Stimulated activated CD4-positive, alpha-beta T cell treated with anti-CD3 and anti-CD28 coated beads, Interleukin-1b, Interleukin-23, amount 100 ng/mL, for 4 hours (primary cell): Measurements from ENCODE around the gene UCN.
"Not testable (repeated sequence)": the region's sequence is repeated elsewhere in the genome, so short reads cannot be mapped to it uniquely, and the experiment has no call there.

Experiments
- DNase-seq, 2 donors: peaks; one replicate each; pipeline ENCODE4 v3.0.0-alpha.2; 2020; ENCODE audit warnings: low read depth in 2 of 2

The UCN gene

GRCh38 chr2:27314709-27315108, 6.5 kb upstream of the UCN start:
- DNase-seq = no peak

GRCh38 chr2:27313882-27314645, 5.8 kb upstream of the UCN start:
- no peak for DNase-seq

GRCh38 chr2:27312152-27312551, 3.9 kb upstream of the UCN start:
- DNase-seq = no peak

GRCh38 chr2:27309651-27310050, 1.4 kb upstream of the UCN start:
- DNase-seq = no peak

GRCh38 chr2:27307545-27308358, 493 bp downstream of the UCN start:
- no peak for DNase-seq

GRCh38 chr2:27307287-27307544, 1.0 kb downstream of the UCN start:
- DNase-seq = no peak

GRCh38 chr2:27306573-27307286, 1.5 kb downstream of the UCN start:
- peak; percentile 21 to 38 for DNase-seq

GRCh38 chr2:27306136-27306535, 2.1 kb downstream of the UCN start:
- DNase-seq = no peak

- DNase-seq = no peak
Measured at GRCh38 chr2:27305516-27305915, 2.7 kb downstream of the UCN start.

- DNase-seq = no peak
Measured at GRCh38 chr2:27304488-27305240, 3.6 kb downstream of the UCN start.

GRCh38 chr2:27303093-27304025, 4.9 kb downstream of the UCN start:
- DNase-seq = peak in 1 of 2 donors; percentile 39

GRCh38 chr2:27300606-27301005, 7.6 kb downstream of the UCN start:
- not testable (repeated sequence) for DNase-seq

- DNase-seq = no peak
Measured at GRCh38 chr2:27298391-27299080, 9.7 kb downstream of the UCN start.

- DNase-seq = no peak
Measured at GRCh38 chr2:27297195-27297594, 11.1 kb downstream of the UCN start.

- no peak for DNase-seq
Measured at GRCh38 chr2:27296481-27296880, 11.8 kb downstream of the UCN start.

- no peak for DNase-seq
Measured at GRCh38 chr2:27294928-27295327, 13.3 kb downstream of the UCN start.

- DNase-seq = no peak
Measured at GRCh38 chr2:27291865-27292264, 16.4 kb downstream of the UCN start.

- DNase-seq = no peak
Measured at GRCh38 chr2:27290549-27290948, 17.7 kb downstream of the UCN start.

- no peak for DNase-seq
Measured at GRCh38 chr2:27288610-27289009, 19.6 kb downstream of the UCN start.

- no peak for DNase-seq
Measured at GRCh38 chr2:27285481-27285880, 22.8 kb downstream of the UCN start.
